ENCODE measurements around the gene PARVB. TPM values are rescaled to one million over a fixed set of nuclear protein-coding genes. Genes with fewer than 3 reads are reported as not detected.

Gene PARVB
- total and polyA plus RNA-seq, 2 of the 8 experiments (the other 6 are each of a cell fraction or from before 2014, with no cell fraction given), result 14.5 to 18.6 TPM

DNA sequence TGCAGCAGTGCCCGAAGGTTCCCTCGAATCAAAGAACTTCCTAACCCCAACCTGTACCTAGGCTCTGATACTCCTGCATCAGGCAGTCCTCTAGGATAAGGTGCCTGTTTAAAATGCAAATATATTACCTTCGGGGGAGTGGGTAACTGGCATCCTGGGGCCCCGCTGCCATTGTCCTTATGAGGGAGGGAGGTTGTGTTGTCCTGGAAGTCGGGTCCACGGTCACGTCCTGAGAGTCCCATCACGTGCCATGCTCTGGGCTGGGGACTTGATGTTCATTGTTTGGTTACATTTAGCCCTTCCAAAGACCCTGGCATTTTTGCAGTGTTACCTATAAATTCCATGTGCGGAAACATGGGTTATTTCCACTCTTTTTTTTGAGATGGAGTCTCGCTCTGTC, 67.6 kb downstream of the PARVB start:
- H3K23me2 ChIP-seq (ENCODE audit: low read depth, low read length), result no peaks in the 10 kb centered on the region
- H4K20me1 ChIP-seq (replicated peaks in 1 of 2; ENCODE audit: control insufficient read depth in 1 of 2, insufficient read depth in 2 of 2, low read length in 2 of 2), result no peaks in the 10 kb centered on the region
- no peak overlapping the region; the same call in 1 of the 2 replicates for H2AK5ac ChIP-seq (ENCODE audit: low read depth, low read length)
- POLR2A ChIA-PET (ENCODE audit: partially characterized antibody), result no interaction called here
- no peak overlapping the region for H2BK5ac ChIP-seq (ENCODE audit: low read depth, low read length)
- CTCF ChIA-PET (ENCODE audit: partially characterized antibody), result interaction anchor here (0.9 to 1.1 kb wide), 2 partner anchors 12 to 83 kb away, joined by 3 to 4 read pairs; no protein-coding TSS in a partner anchor
- no peak overlapping the region for H3K23ac ChIP-seq (ENCODE audit: insufficient read length)
- H3K27me3 ChIP-seq (replicated peaks in 1 of 4; ENCODE audit: control insufficient read depth in 3 of 4, extremely low read depth in 1 of 4, insufficient read depth in 3 of 4, low read length in 3 of 4), result no peaks in the 10 kb centered on the region
- H2BK15ac ChIP-seq (ENCODE audit: low read length), result no peak overlapping the region
- H3K18ac ChIP-seq (ENCODE audit: extremely low read depth, low read length), result no peak overlapping the region
- H3K4ac ChIP-seq (replicated peaks; ENCODE audit: insufficient read length, low read depth, low read length), result no peak overlapping the region
- no peak overlapping the region for H3K4me3 ChIP-seq (ENCODE audit: extremely low read depth in 1 of 4, insufficient read depth in 2 of 4, low read depth in 3 of 4, low read length in 4 of 4)
- no peak overlapping the region for H2BK12ac ChIP-seq (ENCODE audit: low read depth, low read length)
- H3K14ac ChIP-seq (ENCODE audit: insufficient read length), result no peak overlapping the region
- H3K9ac ChIP-seq (replicated peaks in 1 of 4; ENCODE audit: extremely low read depth in 1 of 4, low read depth in 3 of 4, low read length in 3 of 4), result no peak overlapping the region
- no peak overlapping the region for H2BK120ac ChIP-seq (replicated peaks; ENCODE audit: low read depth, low read length)
- H3K27ac ChIP-seq (ENCODE audit: low read depth, low read length), result no peak overlapping the region
- H3K79me2 ChIP-seq (ENCODE audit: control insufficient read depth in 1 of 2, insufficient read depth in 2 of 2, low read length in 2 of 2), result no peaks in the 10 kb centered on the region
- FAIRE-seq (no peak), DNase-seq (ENCODE audit: low read depth in 1 of 2, low spot score in 2 of 2) (no peak)
- no peak overlapping the region for H3K56ac ChIP-seq (replicated peaks; ENCODE audit: insufficient read length, low read depth, low read length)
- H4K8ac ChIP-seq (ENCODE audit: extremely low read depth, insufficient read depth, low read length), result no peak overlapping the region
- H3K4me1 ChIP-seq (replicated peaks in 1 of 4; ENCODE audit: control insufficient read depth in 3 of 4, insufficient read depth in 4 of 4, low read length in 3 of 4), result peaks cover 0 to 4% (median 2%) of the 10 kb centered on the region in 4 experiments; a peak in 4 of 7 replicates
- H2AFZ ChIP-seq (ENCODE audit: low read length), result no peak overlapping the region
- 91% methylated on average over 10 of the region's 10 CpGs; no CpG with 5 or more reads in 1 of the 2 experiments for WGBS, 2 experiments (ENCODE audit: extremely low coverage in 1 of 2, insufficient coverage in 1 of 2, insufficient read length in 1 of 2, insufficient replicate concordance in 2 of 2, low coverage in 1 of 2, low lambda C conversion rate in 2 of 2, missing lambda C conversion rate in 1 of 2)
- H3K4me2 ChIP-seq (ENCODE audit: insufficient read depth in 1 of 2, low read depth in 2 of 2, low read length in 2 of 2), result no peak overlapping the region
- H3K36me3 ChIP-seq (ENCODE audit: control insufficient read depth in 2 of 4, insufficient read depth in 4 of 4, low read length in 3 of 4), result no peaks in the 10 kb centered on the region
- H4K91ac ChIP-seq (replicated peaks; ENCODE audit: insufficient read length, low read length), result no peak overlapping the region
- H3K9me3 ChIP-seq (ENCODE audit: insufficient read depth in 2 of 2, low read depth in 1 of 2, low read length in 1 of 2), result no peaks in the 10 kb centered on the region
- H3K79me1 ChIP-seq (ENCODE audit: low read depth, low read length), result no peaks in the 10 kb centered on the region
- no peak overlapping the region for H2BK20ac ChIP-seq (ENCODE audit: low read length)
- no peak overlapping the region for H4K5ac ChIP-seq (ENCODE audit: insufficient read length, low read depth, low read length)
- TF ChIP-seq RAD21 (IDR thresholded peaks at IDR 0.05 in 1 of 2, conservative IDR thresholded peaks at IDR 0.05 in 1 of 2; ENCODE audit: low read depth in 2 of 2, low read length in 2 of 2) (no peak), SAP30 (IDR thresholded peaks at IDR 0.05; ENCODE audit: insufficient read depth, insufficient replicate concordance, low read length) (no peak), JUND (IDR thresholded peaks at IDR 0.05; ENCODE audit: low read length) (no peak), TBP (IDR thresholded peaks at IDR 0.05; ENCODE audit: low read depth, low read length) (no peak), RNF2 (IDR thresholded peaks at IDR 0.05; ENCODE audit: borderline replicate concordance, low read depth, low read length, missing control alignments, poor library complexity, severe bottlenecking) (no peak), RFX5 (IDR thresholded peaks at IDR 0.05; ENCODE audit: borderline replicate concordance, low read depth, low read length) (no peak), BACH1 (IDR thresholded peaks at IDR 0.05; ENCODE audit: low read length) (no peak), TEAD4 (IDR thresholded peaks at IDR 0.05; ENCODE audit: low read depth, low read length) (no peak), NRF1 (IDR thresholded peaks at IDR 0.05; ENCODE audit: low read depth, low read length) (no peak), SRF (IDR thresholded peaks at IDR 0.05; ENCODE audit: low read depth, low read length) (no peak), JUN (IDR thresholded peaks at IDR 0.05; ENCODE audit: low read depth, low read length) (no peak), KDM5A (IDR thresholded peaks at IDR 0.05; ENCODE audit: low read length) (no peak), CREB1 (IDR thresholded peaks at IDR 0.05) (no peak)
- TF ChIP-seq, protein P1, sequence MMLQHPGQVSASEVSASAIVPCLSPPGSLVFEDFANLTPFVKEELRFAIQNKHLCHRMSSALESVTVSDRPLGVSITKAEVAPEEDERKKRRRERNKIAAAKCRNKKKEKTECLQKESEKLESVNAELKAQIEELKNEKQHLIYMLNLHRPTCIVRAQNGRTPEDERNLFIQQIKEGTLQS (IDR thresholded peaks at IDR 0.05; ENCODE audit: insufficient read depth, low read depth, low read length), result no peak
